WERI-Rb-1 (cell line): Measurements from ENCODE around the gene HAVCR1.
"Not testable (repeated sequence)": the region's sequence is repeated elsewhere in the genome, so short reads cannot be mapped to it uniquely, and the experiment has no call there.

Experiments
- DNase-seq: peaks from one replicate; pipeline ENCODE4 v3.0.0-alpha.2; 2020
- H3K27ac ChIP-seq: fragments of 250-450 bp; sonication (Bioruptor Pico); 2 replicates; pipeline ENCODE4 v1.5.1; 2020; ENCODE audit warnings: mild to moderate bottlenecking, moderate library complexity
- H3K27me3 ChIP-seq: fragments of 250-450 bp; sonication (Bioruptor Pico); 2 replicates; pipeline ENCODE4 v1.5.1; 2021; ENCODE audit warnings: mild to moderate bottlenecking, low read depth, moderate library complexity; ENCODE audit not compliant: insufficient read depth, severe bottlenecking
- H3K36me3 ChIP-seq: fragments of 250-450 bp; sonication (Bioruptor Pico); 2 replicates; pipeline ENCODE4 v1.5.1; 2020; ENCODE audit warnings: mild to moderate bottlenecking, moderate library complexity
- H3K4me3 ChIP-seq: 2 replicates; pipeline ENCODE4 v1.5.1; 2011; ENCODE audit warnings: low read depth, mild to moderate bottlenecking, control low read depth, low read length
- H3K9me3 ChIP-seq: fragments of 250-450 bp; sonication (Bioruptor Pico); 2 replicates; pipeline ENCODE4 v1.5.1; 2021; ENCODE audit warnings: mild to moderate bottlenecking, moderate library complexity; ENCODE audit not compliant: severe bottlenecking
- CTCF ChIP-seq: IDR thresholded peaks from 2 replicates; pipeline ENCODE4 v1.5.1; 2011; ENCODE audit warnings: low read depth, mild to moderate bottlenecking, control low read depth, inconsistent platforms, low read length

The HAVCR1 gene

GRCh38 chr5:157057459-157058370, 1.2 kb downstream of the HAVCR1 start:
- Histone ChIP-seq H3K36me3 (no peaks in the 10 kb centered on the region), H3K4me3 (no peak overlapping the region), H3K9me3 (no peaks in the 10 kb centered on the region), H3K27me3 (no peaks in the 10 kb centered on the region), H3K27ac (peak overlapping the region; percentile 70)
- no peak for TF ChIP-seq CTCF
- peak; percentile 67 for DNase-seq

GRCh38 chr5:157056848-157057247, 2.1 kb downstream of the HAVCR1 start:
- not testable (repeated sequence) for H3K27ac ChIP-seq, H3K36me3 ChIP-seq, H3K4me3 ChIP-seq, H3K9me3 ChIP-seq, DNase-seq, H3K27me3 ChIP-seq

GRCh38 chr5:157051604-157052245, 7.2 kb downstream of the HAVCR1 start:
- Histone ChIP-seq H3K36me3 (no peaks in the 10 kb centered on the region), H3K27me3 (no peaks in the 10 kb centered on the region), H3K9me3 (no peaks in the 10 kb centered on the region), H3K4me3 (no peak overlapping the region), H3K27ac (no peak overlapping the region)
- no peak for DNase-seq
- TF ChIP-seq CTCF: no peak

- H3K4me3 ChIP-seq: no peak overlapping the region
- no peaks in the 10 kb centered on the region for H3K9me3 ChIP-seq
- DNase-seq: no peak
- TF ChIP-seq CTCF: no peak
- no peaks in the 10 kb centered on the region for H3K27me3 ChIP-seq
- no peaks in the 10 kb centered on the region for H3K36me3 ChIP-seq
- H3K27ac ChIP-seq: no peak overlapping the region
Observed at GRCh38 chr5:157050050-157050449, 8.9 kb downstream of the HAVCR1 start.

GRCh38 chr5:157049605-157050004, 9.3 kb downstream of the HAVCR1 start:
- no peak overlapping the region for H3K4me3 ChIP-seq
- no peaks in the 10 kb centered on the region for H3K27me3 ChIP-seq
- TF ChIP-seq CTCF: no peak
- H3K36me3 ChIP-seq: no peaks in the 10 kb centered on the region
- no peaks in the 10 kb centered on the region for H3K9me3 ChIP-seq
- H3K27ac ChIP-seq: no peak overlapping the region
- DNase-seq: no peak

GRCh38 chr5:157047898-157048297, 11.0 kb downstream of the HAVCR1 start:
- Histone ChIP-seq H3K36me3 (no peaks in the 10 kb centered on the region), H3K4me3 (no peak overlapping the region), H3K27ac (no peak overlapping the region), H3K9me3 (no peaks in the 10 kb centered on the region), H3K27me3 (no peaks in the 10 kb centered on the region)
- DNase-seq: no peak
- no peak for TF ChIP-seq CTCF

- not testable (repeated sequence) for H3K9me3 ChIP-seq, H3K36me3 ChIP-seq, H3K27ac ChIP-seq, H3K4me3 ChIP-seq, H3K27me3 ChIP-seq, DNase-seq
Observed at GRCh38 chr5:157047016-157047415, 11.9 kb downstream of the HAVCR1 start.
